Inflammatory macrophage (primary cell): ENCODE data around the gene CUX1.

Experiments used
- DNase-seq, 2 donors: peaks; one replicate each; pipeline ENCODE4 v3.0.0-alpha.2; 2020 to 2022

Gene CUX1

GRCh38 chr7:102080434-102081243, 263.2 kb downstream of the CUX1 start:
- DNase-seq = no peak

- DNase-seq = no peak
Measured at GRCh38 chr7:102081244-102081627, 263.8 kb downstream of the CUX1 start.

- DNase-seq = no peak
Measured at GRCh38 chr7:102082693-102083368, 265.4 kb downstream of the CUX1 start.

GRCh38 chr7:102085218-102085772, 267.9 kb downstream of the CUX1 start:
- peak; percentile 18 to 58 for DNase-seq

DNA sequence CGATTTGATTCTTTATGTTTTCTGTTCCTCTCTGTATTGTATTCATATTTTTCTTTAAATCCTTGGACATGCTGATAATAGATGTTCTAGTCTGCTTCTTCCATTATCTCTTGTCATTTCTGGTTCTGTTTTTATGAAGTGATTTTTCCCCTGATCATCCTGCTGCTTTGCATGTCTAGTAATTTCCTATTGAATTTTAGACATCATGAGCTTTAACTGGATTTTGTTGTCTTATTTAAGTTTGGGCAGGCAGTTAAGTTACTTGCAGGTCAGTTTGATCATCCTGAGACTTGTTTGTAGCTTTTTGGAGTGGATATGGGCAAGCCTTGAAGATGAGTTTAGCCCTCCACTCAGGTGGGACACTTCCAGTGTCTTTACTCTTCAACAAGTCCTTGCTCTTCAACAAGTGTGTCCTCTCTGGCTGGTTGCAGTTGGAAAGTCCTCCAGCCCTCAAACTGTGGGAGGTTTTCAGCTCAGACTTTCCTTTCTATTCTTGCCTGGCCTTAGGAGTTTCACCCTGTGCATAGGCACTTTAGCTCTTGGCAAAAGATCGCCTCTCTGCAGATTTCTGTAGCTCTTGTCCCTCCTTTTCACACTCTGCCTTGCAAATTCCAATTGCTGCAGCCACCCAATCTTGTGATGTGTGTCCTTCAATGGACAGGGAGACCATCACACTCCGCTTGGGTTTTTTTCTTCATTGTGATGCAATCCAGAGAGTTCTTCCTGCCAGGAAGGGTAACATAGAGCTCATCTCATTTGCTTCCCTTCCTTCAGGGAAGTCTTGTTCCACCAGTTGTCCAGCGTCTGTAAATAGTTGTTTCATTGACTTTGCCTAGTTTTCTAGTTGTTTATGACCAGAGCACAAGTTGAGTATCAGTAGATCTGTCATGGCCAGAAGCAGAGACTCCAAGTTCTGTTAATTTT, 272.0 kb downstream of the CUX1 start:
- peak in 1 of 2 donors; percentile 5 for DNase-seq

DNA sequence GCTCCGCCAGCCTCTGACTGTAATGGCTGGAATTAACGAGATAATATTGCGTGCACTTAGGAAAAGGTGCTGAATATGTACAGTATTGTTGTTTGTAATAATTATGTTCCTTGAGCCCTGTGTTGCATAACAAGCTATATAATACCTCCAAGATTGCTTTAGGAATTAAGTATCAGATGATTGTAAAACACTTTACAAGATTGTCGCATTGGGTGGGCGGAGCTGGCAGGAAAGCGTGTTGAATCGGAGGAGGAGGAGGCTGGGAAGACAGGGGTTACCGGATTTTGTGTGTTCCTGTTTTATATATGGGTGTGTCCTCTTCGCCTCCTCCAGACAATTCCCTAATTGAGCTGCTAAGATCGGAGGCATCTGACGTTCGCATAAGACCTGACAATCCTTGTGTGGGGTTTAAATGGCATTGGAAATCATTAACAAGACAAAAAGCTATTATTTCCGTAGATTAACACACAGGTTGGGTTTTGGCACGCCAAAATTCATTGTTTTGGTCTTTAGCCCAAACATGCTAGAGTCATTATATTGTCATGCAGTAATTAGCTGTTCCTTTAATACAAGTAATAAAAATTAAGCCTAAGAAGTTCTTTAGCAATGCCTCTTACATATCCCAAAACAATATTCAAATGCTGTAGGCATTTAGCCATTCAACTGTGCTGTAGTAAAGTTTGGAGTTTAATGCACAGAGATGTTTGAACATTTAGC, 276.3 kb downstream of the CUX1 start:
- peak; percentile 24 to 37 for DNase-seq

DNA sequence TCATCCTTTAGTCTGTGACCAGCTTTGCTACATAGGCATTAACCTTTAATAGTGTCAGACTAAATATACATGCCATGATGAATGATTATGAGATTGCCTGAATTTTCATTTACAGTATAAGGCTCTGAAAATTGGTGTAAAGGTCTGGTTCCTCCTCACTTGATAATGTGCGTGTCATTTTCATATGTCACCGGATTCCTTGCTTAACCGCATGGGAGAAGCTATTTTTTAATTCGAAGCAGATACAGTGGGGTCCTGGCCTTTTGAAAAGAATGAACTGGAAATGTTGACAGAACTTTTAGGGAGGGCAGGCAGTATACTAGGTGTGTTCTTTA, 276.9 kb downstream of the CUX1 start:
- no peak for DNase-seq

DNA sequence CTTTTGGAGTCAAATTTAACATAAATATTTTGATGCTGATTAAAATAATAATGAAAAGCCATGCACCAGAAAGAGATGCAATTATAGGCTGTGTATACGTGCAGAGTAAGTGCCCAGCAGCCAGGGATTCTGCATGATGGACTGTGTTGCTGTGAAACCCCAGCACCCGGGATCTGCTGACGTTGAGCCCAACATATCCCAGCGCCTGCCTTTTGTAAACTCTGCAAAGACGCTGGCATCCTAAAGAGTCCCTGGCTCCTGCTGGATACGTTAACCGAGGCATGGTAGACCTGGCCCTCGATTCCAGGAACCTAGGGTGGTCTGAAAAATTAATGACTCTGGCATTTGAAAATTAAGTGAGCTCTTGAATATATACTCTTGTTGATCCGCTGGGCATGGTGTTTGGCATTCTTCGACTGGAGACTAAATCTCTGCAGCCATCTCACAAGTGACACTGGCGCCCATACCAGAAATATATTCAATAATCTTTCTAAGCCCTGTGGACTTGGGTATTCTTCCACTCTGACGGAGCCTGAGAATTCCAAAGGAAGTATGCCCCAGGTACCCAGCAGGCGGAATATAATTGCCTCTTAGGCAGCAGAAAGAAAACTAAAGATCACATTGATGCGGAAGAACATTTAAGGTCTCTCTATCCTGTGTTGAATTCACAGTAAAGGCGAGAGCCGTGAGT, 278.0 kb downstream of the CUX1 start:
- no peak for DNase-seq

- DNase-seq = no peak
Measured at GRCh38 chr7:102096012-102096332, 278.5 kb downstream of the CUX1 start.

- no peak for DNase-seq
Measured at GRCh38 chr7:102096706-102097427, 279.4 kb downstream of the CUX1 start.

- DNase-seq = no peak
Measured at GRCh38 chr7:102097601-102098161, 280.3 kb downstream of the CUX1 start.

GRCh38 chr7:102098986-102099385, 281.6 kb downstream of the CUX1 start:
- no peak for DNase-seq

DNA sequence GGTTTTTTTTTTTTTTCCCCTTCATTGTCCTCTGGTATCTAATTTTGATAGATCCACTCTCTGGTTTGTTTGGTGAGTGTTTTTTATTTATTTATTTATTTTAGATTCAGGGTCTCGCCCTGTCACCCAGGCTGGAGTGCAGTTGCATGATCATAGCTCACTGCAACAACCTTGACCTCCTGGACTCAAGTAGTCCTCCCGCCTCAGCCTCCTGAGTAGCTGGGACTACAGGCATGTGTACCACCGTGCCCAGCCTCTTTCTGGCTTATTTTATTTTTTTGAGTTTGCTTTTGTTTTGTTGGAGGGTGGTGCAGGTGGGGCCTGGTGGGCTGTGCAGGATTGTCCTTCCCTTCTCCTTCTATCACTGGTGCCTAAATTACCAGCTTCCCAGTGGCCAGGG, 282.0 kb downstream of the CUX1 start:
- no peak for DNase-seq

DNA sequence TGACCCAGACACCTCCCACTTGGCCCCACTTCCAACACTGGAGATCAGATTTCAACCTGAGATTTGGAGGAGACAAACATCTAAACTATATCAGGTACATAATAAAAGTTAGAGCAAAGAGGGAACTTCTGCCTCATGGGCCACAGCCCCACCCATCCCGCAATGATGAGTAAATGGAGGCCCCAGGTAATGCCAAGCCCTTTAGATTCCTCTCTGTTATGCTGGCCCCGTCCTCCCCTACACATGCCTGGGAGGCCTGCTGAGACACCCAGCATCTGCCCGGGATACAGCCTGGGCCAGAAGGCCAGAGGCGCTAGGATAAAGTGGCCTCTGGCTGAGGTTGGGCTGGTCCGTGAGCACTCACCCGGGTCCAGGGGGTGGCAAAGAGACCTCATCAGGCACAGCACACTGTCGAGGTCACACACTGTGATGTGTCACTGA, 283.7 kb downstream of the CUX1 start:
- DNase-seq = no peak

DNA sequence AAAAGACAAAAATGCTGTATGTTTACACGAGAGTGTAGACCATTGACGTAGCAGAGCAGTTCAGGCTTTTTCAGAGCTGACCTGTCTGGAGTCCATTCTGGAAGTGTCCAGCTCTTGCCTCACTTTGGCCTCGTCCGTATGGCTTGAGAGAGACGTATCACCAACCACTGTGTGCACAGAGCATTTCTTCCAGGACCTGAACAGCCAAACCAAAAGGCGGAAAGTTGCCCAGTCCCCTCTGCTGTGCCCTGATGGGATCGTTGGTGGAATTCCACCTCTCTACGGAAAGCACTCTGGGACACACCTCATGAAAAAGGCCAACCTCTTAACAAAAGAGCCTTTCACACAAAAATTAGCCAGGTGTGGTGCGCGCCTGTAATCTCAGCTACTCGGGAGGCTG, 284.5 kb downstream of the CUX1 start:
- DNase-seq = no peak

DNA sequence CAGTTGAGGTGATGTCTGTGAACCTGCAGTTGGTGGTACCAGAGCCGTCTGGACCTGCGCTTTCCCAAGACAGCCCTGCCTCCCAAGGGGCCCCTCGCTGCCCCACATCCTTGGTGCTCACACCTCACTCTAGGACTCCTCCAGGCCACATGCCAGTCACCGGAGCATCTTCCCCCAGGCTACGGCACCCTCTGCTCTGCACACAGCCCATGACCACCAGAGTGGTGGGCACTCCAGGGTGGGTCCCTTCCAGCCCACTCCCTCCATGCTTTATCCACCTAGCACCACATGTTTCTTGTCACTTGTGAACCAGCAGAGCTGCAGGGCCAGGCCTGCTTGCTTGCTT, 285.6 kb downstream of the CUX1 start:
- DNase-seq = no peak

DNA sequence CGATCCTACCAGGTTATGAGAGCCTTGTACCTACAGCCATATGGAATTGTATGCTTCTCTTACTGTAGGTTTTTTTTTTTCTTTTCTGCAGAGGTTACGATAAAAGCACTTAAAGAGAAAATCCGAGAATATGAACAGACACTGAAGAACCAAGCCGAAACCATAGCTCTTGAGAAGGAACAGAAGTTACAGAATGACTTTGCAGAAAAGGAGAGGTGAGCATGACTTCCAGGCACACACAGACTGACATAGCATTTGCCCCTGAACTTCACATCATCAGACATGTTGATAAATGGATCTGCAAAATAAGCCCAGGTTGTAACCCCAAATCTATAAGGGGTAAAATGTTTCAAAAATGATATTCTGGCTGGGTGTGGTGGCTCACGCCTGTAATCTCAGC, 286.8 kb downstream of the CUX1 start:
- no peak for DNase-seq

GRCh38 chr7:102106625-102107024, 289.2 kb downstream of the CUX1 start:
- no peak for DNase-seq

DNA sequence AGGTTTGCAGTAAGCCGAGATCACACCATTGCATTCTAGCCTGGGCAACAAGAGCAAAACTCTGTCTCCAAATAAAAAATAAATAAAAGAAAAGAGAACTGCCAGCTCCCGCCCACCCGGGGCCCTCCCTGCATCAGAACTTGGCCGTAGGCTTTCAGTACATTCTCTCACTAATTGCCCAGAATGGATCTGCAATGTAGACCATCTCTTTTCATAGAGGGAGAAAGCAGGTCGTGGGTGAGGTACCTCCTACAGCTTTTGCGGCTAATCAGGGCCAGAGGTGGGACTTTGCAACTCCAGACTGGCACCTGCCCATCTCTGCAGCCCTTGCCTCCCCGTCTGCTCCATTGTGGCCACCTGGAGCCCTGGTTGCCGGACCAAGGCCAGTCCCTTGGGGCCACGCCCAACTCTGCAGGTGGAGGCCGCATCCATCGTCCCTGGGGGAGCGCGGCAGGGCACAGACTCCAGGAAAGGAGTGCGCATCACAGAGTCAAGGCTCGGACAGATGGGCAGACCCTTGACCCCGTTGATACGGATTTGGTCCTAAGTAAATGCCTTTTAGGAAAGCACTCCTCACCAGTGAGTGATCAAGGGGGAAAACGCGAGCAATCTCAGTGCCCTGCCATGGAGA, 290.2 kb downstream of the CUX1 start:
- no peak for DNase-seq
